Stimulated activated CD8-positive, alpha-beta memory T cell treated with anti-CD3 and anti-CD28 coated beads, Interleukin-15, amount 100 ng/mL, for 48 hours (primary cell): Measurements from ENCODE around the gene KCTD10.
"Not testable (repeated sequence)": the region's sequence is repeated elsewhere in the genome, so short reads cannot be mapped to it uniquely, and the experiment has no call there.

Experiments
- DNase-seq, 2 donors: peaks; one replicate each; pipeline ENCODE4 v3.0.0-alpha.2; 2020; ENCODE audit warnings: low read depth in 2 of 2

The KCTD10 gene

DNA sequence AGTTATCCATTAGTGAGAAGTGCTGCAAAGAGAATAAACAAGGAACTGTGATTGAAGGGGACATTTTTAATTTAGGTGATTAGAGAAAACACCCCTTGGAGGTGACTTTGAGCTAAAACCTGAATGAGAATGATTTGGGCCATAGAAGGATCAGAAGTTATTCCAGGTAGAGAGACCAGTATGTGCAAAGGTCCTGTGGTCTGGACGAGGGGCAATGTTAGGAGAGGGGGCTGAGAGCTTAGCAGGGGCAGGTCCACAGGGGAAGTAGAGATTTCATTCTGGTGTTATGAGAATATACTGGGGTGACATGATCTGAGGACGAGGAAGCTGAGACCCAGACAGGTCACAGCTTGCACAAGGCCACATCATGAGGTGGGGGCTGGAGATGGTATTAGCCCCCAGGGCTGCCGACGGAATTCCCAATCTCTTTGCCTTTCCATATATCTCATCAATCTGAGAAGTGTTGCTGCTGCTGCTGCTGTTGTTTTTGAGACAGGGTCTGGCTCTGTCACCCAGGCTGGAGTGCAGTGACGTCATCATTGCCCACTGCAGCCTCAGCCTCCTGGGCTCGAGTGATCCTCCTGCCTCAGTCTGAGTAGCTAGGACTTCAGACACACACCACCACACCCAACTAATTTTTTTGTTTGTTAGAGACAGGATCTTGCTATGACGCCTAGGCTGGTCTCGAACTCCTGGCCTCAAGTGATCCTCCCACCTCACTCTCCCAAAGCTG, 55.6 kb downstream of the KCTD10 start:
- no peak for DNase-seq

DNA sequence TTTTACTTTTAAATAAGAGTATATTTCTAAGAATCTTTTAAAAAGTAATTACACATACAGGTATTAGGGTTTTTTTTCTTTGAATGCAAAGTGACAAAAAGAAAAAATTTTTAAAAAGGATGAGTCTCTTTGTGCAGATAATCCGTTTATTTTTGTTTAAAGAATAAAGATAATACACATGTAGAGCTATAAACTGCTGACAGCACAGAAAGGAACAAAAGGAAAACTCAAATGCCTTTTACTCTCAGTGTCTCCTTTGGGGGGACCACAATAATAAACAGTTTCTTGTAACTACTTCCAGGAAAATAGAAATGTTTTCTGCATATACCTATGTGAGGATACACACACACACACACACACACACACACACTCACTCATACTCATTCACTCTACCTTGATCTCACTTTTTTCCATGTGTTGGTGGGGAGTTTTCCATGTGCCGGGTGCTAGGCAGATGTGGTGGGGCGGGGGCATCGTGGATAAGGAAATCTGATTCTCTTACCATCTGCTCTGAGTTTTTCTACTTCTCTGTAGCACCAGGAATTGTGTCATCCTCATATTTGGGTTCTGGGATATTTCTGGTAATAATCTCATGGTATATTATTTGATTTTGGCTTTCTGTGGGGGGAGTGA, 58.1 kb downstream of the KCTD10 start:
- DNase-seq: no peak

DNA sequence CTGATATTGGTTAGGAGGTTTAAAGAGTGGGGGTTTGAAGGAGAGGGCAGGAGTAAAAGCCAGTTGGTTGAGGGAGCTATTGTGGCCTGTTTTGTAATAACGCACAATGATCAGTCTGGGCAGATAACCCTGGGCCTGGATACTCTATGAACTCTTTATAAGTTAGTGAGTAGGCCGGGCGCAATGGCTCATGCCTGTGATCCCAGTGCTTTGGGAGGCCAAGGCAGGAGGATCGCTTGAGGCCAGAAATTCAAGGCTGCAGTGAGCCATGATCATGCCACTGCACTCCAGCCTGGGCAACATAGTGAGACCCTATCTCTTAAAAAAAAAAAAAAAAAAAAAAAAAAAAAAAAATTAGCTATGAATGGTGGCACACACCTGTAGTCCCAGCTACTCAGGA, 71.0 kb downstream of the KCTD10 start:
- not testable (repeated sequence) for DNase-seq

DNA sequence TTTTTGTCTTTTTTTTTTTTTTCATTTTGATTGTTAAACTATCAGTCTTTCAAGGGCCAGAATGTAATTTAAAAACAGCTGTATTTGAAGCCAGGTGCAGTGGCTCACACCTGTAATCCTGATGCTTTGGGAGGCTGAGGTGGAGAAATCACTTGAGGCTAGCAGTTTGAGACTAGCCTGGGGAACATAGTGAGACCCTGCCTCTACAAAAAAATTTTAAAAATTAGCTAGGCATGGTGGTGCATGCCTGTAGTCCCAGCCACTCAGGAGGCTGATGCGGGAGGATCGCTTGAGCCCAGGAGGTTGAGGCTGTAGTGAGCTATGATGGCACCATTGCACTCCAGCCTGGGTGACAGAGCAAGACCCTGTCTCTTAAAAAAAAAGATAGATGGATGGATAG, 72.3 kb downstream of the KCTD10 start:
- not testable (repeated sequence) for DNase-seq
